Trophoblast cell (in vitro differentiated cells and primary cell): Measurements from ENCODE around the gene SLC17A1.

Experiments
- DNase-seq, 2 donors: peaks; one replicate each; pipeline ENCODE4 v3.0.0-alpha.2; 2016
- H2AFZ ChIP-seq: 2 replicates; pipeline ENCODE4 v1.6.1; 2013; ENCODE audit warnings: low read length, moderate library complexity, mild to moderate bottlenecking; ENCODE audit not compliant: insufficient read depth, poor library complexity
- H2AK5ac ChIP-seq: 2 replicates; pipeline ENCODE4 v1.6.1; 2013; ENCODE audit warnings: mild to moderate bottlenecking, low read length
- H2BK120ac ChIP-seq: 2 replicates; pipeline ENCODE4 v1.6.1; 2013; ENCODE audit warnings: low read length, mild to moderate bottlenecking, moderate library complexity; ENCODE audit not compliant: insufficient read depth, poor library complexity
- H2BK12ac ChIP-seq: 2 replicates; pipeline ENCODE4 v1.6.1; 2013; ENCODE audit warnings: mild to moderate bottlenecking, low read length, moderate library complexity
- H2BK5ac ChIP-seq: 2 replicates; pipeline ENCODE4 v1.6.1; 2013; ENCODE audit warnings: low read length, low read depth, moderate library complexity, mild to moderate bottlenecking; ENCODE audit not compliant: poor library complexity
- H3K14ac ChIP-seq: 2 replicates; pipeline ENCODE4 v1.6.1; 2013; ENCODE audit warnings: mild to moderate bottlenecking, low read length
- H3K18ac ChIP-seq: 2 replicates; pipeline ENCODE4 v1.6.1; 2013; ENCODE audit warnings: mild to moderate bottlenecking, low read length
- H3K23ac ChIP-seq: 2 replicates; pipeline ENCODE4 v1.6.1; 2013; ENCODE audit warnings: low read length
- H3K27ac ChIP-seq: 2 replicates; pipeline ENCODE4 v1.5.1; 2013; ENCODE audit warnings: low read depth, mild to moderate bottlenecking, inconsistent platforms, low read length, moderate library complexity
- H3K27me3 ChIP-seq: 2 replicates; pipeline ENCODE4 v1.6.1; 2013; ENCODE audit warnings: inconsistent platforms, mild to moderate bottlenecking, low read length, moderate library complexity; ENCODE audit not compliant: insufficient read depth
- H3K36me3 ChIP-seq, 2 experiments: 1 replicate in 1 of 2; 2 replicates in 1 of 2; pipeline ENCODE4 v1.6.1; 2013; ENCODE audit warnings: low read length in 2 of 2, mild to moderate bottlenecking in 2 of 2, moderate library complexity in 1 of 2; ENCODE audit not compliant: insufficient read depth in 2 of 2, control insufficient read depth in 1 of 2
- H3K4ac ChIP-seq: 2 replicates; pipeline ENCODE4 v1.6.1; 2013; ENCODE audit warnings: low read depth, mild to moderate bottlenecking, low read length, moderate library complexity
- H3K4me1 ChIP-seq, 2 experiments: 1 replicate in 1 of 2; 2 replicates in 1 of 2; pipeline ENCODE4 v1.6.1; 2013; ENCODE audit warnings: low read length in 2 of 2, mild to moderate bottlenecking in 2 of 2, moderate library complexity in 1 of 2; ENCODE audit not compliant: insufficient read depth in 2 of 2, control insufficient read depth in 1 of 2
- H3K4me2 ChIP-seq: 2 replicates; pipeline ENCODE4 v1.6.1; 2013; ENCODE audit warnings: inconsistent platforms, mild to moderate bottlenecking, low read length, moderate library complexity
- H3K4me3 ChIP-seq: 2 replicates; pipeline ENCODE4 v1.5.1; 2013; ENCODE audit warnings: mild to moderate bottlenecking, low read depth, low read length, inconsistent platforms
- H3K79me1 ChIP-seq: one replicate; pipeline ENCODE4 v1.6.1; 2013; ENCODE audit warnings: low read length
- H3K79me2 ChIP-seq: 2 replicates; pipeline ENCODE4 v1.6.1; 2013; ENCODE audit warnings: low read length, mild to moderate bottlenecking; ENCODE audit not compliant: control insufficient read depth, insufficient read depth, poor library complexity
- H3K9ac ChIP-seq: 2 replicates; pipeline ENCODE4 v1.6.1; 2013; ENCODE audit warnings: mild to moderate bottlenecking, low read length
- H3K9me3 ChIP-seq: 2 replicates; pipeline ENCODE4 v1.6.1; 2013; ENCODE audit warnings: low read depth, mild to moderate bottlenecking, control low read depth, inconsistent platforms, low read length; ENCODE audit not compliant: insufficient read depth
- H4K12ac ChIP-seq: 2 replicates; pipeline ENCODE4 v1.6.1; 2013; ENCODE audit warnings: low read depth, mild to moderate bottlenecking, low read length, moderate library complexity
- H4K8ac ChIP-seq: 2 replicates; pipeline ENCODE4 v1.6.1; 2013; ENCODE audit warnings: low read depth, mild to moderate bottlenecking, low read length, moderate library complexity
- H4K91ac ChIP-seq: one replicate; pipeline ENCODE4 v1.6.1; 2013; ENCODE audit warnings: low read depth, mild to moderate bottlenecking, low read length, moderate library complexity
- WGBS: extraction: QIAGEN DNeasy Blood & Tissue Kit; methylation state at CpG from one replicate; pipeline ENCODE4 v1.1.7; 2013; ENCODE audit warnings: missing lambda C conversion rate; ENCODE audit not compliant: insufficient read length, insufficient coverage; ENCODE audit errors: extremely low coverage; 5-methylcytosine and 5-hydroxymethylcytosine counted together

The SLC17A1 gene

DNA sequence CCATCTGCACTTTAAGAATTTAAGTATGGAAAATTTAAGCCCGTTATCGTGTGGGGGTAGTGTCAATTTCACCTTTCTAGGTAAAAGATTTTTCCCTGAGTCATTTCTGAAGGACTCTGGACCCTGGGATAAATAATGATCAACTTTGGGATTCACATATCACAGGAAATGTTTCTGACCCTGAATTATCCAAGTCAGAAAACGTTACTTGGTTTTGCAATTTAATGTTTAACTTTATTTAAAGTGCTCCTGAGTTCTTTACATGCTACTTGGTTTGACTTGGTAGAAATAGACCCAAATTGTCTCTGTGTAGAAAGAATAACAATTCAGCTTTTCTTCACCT, 43.7 kb upstream of the SLC17A1 start:
- no peaks in the 10 kb centered on the region for H3K9me3 ChIP-seq
- no peak overlapping the region for H4K91ac ChIP-seq
- no peaks in the 10 kb centered on the region for H3K79me2 ChIP-seq
- H3K9ac ChIP-seq = no peak overlapping the region
- H3K36me3 ChIP-seq = no peaks in the 10 kb centered on the region
- H2AFZ ChIP-seq = no peak overlapping the region
- H3K4me2 ChIP-seq = no peak overlapping the region
- H4K8ac ChIP-seq = no peak overlapping the region
- H3K4me3 ChIP-seq = no peak overlapping the region
- H2AK5ac ChIP-seq = no peak overlapping the region
- no peaks in the 10 kb centered on the region for H3K79me1 ChIP-seq
- H2BK12ac ChIP-seq = no peak overlapping the region
- H3K4ac ChIP-seq = no peak overlapping the region
- no peak overlapping the region for H4K12ac ChIP-seq
- no CpG with 5 or more reads among the region's 3 CpGs for WGBS
- no peak for DNase-seq
- H3K27ac ChIP-seq = no peak overlapping the region
- H3K14ac ChIP-seq = no peak overlapping the region
- H2BK120ac ChIP-seq = no peak overlapping the region
- H3K27me3 ChIP-seq = no peaks in the 10 kb centered on the region
- H3K18ac ChIP-seq = no peak overlapping the region
- no peak overlapping the region for H2BK5ac ChIP-seq
- no peaks in the 10 kb centered on the region for H3K4me1 ChIP-seq
- H3K23ac ChIP-seq = no peak overlapping the region

GRCh38 chr6:25874822-25875562, 43.1 kb upstream of the SLC17A1 start:
- no peak overlapping the region for H2AFZ ChIP-seq
- H3K27ac ChIP-seq = no peak overlapping the region
- H3K18ac ChIP-seq = no peak overlapping the region
- no peaks in the 10 kb centered on the region for H3K79me1 ChIP-seq
- H2BK12ac ChIP-seq = no peak overlapping the region
- H3K14ac ChIP-seq = no peak overlapping the region
- no CpG with 5 or more reads among the region's 3 CpGs for WGBS
- no peaks in the 10 kb centered on the region for H3K27me3 ChIP-seq
- H2BK5ac ChIP-seq = no peak overlapping the region
- H3K9me3 ChIP-seq = no peaks in the 10 kb centered on the region
- no peak overlapping the region for H3K23ac ChIP-seq
- H3K79me2 ChIP-seq = no peaks in the 10 kb centered on the region
- no peak overlapping the region for H4K12ac ChIP-seq
- no peak overlapping the region for H2AK5ac ChIP-seq
- H3K36me3 ChIP-seq = no peaks in the 10 kb centered on the region
- H4K91ac ChIP-seq = no peak overlapping the region
- no peaks in the 10 kb centered on the region for H3K4me1 ChIP-seq
- H4K8ac ChIP-seq = no peak overlapping the region
- no peak overlapping the region for H3K4me2 ChIP-seq
- H2BK120ac ChIP-seq = no peak overlapping the region
- no peak overlapping the region for H3K4ac ChIP-seq
- no peak overlapping the region for H3K4me3 ChIP-seq
- H3K9ac ChIP-seq = no peak overlapping the region
- DNase-seq = no peak

DNA sequence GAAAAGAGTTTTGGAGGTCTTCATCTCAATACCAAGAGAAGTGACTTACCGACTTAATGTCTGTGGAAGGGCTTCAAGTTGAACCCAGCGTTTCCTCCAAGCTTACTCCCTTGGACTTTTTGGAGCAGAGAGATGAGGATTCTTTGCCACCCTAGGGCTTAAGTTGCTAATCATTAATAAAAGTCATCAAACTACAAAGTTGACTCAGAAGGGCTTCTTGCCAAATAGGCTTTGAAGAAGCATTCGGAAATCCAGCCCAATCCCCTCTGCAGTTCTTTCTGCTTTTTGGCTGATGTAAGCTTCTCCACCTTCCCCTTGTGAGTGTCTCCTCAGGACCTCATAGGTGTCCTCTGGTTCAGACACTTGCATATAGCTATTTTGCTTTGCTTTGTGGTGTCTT, 42.3 kb upstream of the SLC17A1 start, which contains the start of gene SLC17A3:
TSS of gene SLC17A3 (minus strand) at position 126 of the 400 bp plus-strand sequence. CDS start 5,856 bp downstream, outside the sequence.
- no peak within 1 kb of the TSS for H3K23ac ChIP-seq
- H3K36me3 ChIP-seq = no peaks in the 10 kb centered on the region
- H3K79me1 ChIP-seq = no peaks in the 10 kb centered on the region
- no peak within 1 kb of the TSS for H3K4ac ChIP-seq
- H3K18ac ChIP-seq = no peak within 1 kb of the TSS
- DNase-seq = no peak
- no peaks in the 10 kb centered on the region for H3K4me1 ChIP-seq
- H3K9ac ChIP-seq = no peak within 1 kb of the TSS
- H3K27me3 ChIP-seq = no peaks in the 10 kb centered on the region
- no peak within 1 kb of the TSS for H3K14ac ChIP-seq
- no peak within 1 kb of the TSS for H2AK5ac ChIP-seq
- no peak within 1 kb of the TSS for H4K8ac ChIP-seq
- no peak within 1 kb of the TSS for H2BK5ac ChIP-seq
- H4K91ac ChIP-seq = no peak within 1 kb of the TSS
- no peak within 1 kb of the TSS for H2AFZ ChIP-seq
- WGBS = no CpG with 5 or more reads among the region's 3 CpGs
- no peaks in the 10 kb centered on the region for H3K79me2 ChIP-seq
- no peaks in the 10 kb centered on the region for H3K9me3 ChIP-seq
- H3K27ac ChIP-seq = no peak within 1 kb of the TSS
- no peak within 1 kb of the TSS for H3K4me2 ChIP-seq
- no peak within 1 kb of the TSS for H3K4me3 ChIP-seq
- H2BK120ac ChIP-seq = no peak within 1 kb of the TSS
- no peak within 1 kb of the TSS for H4K12ac ChIP-seq
- no peak within 1 kb of the TSS for H2BK12ac ChIP-seq

DNA sequence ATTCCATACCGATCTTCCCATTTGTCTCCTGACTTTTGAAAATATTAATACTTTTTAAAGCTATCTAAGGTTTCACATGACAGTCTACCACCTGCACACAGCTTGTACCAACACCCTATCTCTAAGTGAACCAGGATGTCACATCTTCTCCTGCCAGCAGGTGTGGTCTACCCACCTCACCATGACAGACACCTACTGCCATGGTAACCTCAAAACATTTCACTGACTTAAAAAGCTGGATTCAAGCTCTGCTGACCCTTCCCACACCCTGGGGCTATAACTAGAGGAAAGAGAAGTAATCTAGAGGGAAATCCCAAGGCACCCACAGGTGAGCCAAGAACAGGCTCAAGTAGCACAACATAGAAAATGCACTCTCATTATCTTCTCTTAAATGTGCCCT, 41.0 kb upstream of the SLC17A1 start:
- no peak overlapping the region for H2AFZ ChIP-seq
- no peaks in the 10 kb centered on the region for H3K27me3 ChIP-seq
- no CpG with 5 or more reads among the region's 1 CpG for WGBS
- no peak overlapping the region for H3K4ac ChIP-seq
- H4K91ac ChIP-seq = no peak overlapping the region
- no peak overlapping the region for H3K9ac ChIP-seq
- H2AK5ac ChIP-seq = no peak overlapping the region
- no peaks in the 10 kb centered on the region for H3K79me2 ChIP-seq
- peak in 1 of 2 donors; percentile 5 for DNase-seq
- no peak overlapping the region for H2BK120ac ChIP-seq
- no peak overlapping the region for H3K4me2 ChIP-seq
- H2BK5ac ChIP-seq = no peak overlapping the region
- H3K4me1 ChIP-seq = no peaks in the 10 kb centered on the region
- no peaks in the 10 kb centered on the region for H3K79me1 ChIP-seq
- H4K12ac ChIP-seq = no peak overlapping the region
- H3K23ac ChIP-seq = no peak overlapping the region
- no peak overlapping the region for H3K18ac ChIP-seq
- no peaks in the 10 kb centered on the region for H3K36me3 ChIP-seq
- no peak overlapping the region for H3K14ac ChIP-seq
- no peak overlapping the region for H3K27ac ChIP-seq
- no peak overlapping the region for H3K4me3 ChIP-seq
- no peaks in the 10 kb centered on the region for H3K9me3 ChIP-seq
- H2BK12ac ChIP-seq = no peak overlapping the region
- no peak overlapping the region for H4K8ac ChIP-seq
